Loucy (cell line): ENCODE results near the gene ARHGAP45.

Experiments
- CTCF ChIP-seq: fragments of 200-600 bp; sonication (generic); conservative IDR thresholded peaks from 2 replicates; pipeline ENCODE4 v1.5.1; 2014; ENCODE audit warnings: mild to moderate bottlenecking, antibody characterized with exemption, low read length
- EZH2phosphoT487 ChIP-seq: fragments of 200-600 bp; IDR thresholded peaks from 2 replicates; pipeline ENCODE4 v1.6.1; 2018; ENCODE audit warnings: antibody characterized with exemption, mild to moderate bottlenecking, moderate library complexity, borderline replicate concordance

DNA sequence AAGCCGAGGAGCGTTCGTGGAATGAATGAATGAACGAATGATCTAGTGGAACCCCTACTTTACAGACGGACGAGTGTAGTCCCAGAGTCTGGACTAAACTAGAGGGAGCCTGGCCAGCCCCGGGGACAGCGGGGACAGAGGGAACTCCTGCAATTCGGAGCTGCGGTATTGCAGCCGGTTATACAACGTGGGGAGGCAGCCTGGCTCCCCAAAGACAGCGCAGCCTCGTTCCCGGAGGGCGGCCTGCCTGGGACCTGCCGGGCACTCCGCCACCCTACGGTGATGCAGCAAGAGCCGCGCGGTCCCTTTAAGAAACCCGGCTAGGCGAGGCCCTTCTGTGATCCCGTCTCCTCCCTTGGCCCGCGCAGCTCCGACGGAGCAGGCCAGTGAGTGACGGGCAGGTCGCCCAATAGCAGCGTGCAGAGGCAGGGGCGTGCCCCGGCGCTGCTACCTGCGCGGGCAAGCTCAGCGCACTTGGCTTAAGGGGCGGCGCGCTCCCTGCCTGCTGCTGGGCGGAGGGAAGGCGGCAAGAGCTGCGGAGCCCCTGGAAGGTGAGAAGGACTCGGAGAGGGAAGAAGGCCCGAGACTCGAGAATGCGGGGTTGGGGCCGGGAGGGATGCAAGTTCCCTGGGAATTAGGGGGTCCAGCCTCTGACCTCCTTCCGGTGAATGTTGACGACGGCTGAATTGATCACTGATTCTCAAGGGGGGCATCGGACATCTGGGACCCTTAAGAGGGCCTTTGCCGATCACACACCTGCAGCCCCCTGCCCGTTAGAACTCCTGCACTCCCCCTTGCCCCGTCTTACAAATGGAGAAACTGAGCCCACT is 27.1 kb upstream of the ARHGAP45 start, which contains the start of gene ABCA7:
- TF ChIP-seq CTCF (no peak), EZH2phosphoT487 (no peak)
